Coronary artery (tissue), 2 donors: ENCODE data around the gene LIAS.

Experiments
- DNase-seq: peaks from one replicate; pipeline ENCODE4 v3.0.0-alpha.2; 2017; ENCODE audit warnings: low spot score
- H3K27ac ChIP-seq, 2 donors: fragments of 200-600 bp; sonication (generic); one replicate each; pipeline ENCODE4 v1.5.1; 2016 to 2019
- H3K4me3 ChIP-seq: fragments of 200-600 bp; sonication (generic); 2 replicates; pipeline ENCODE4 v1.5.1; 2016; ENCODE audit warnings: mild to moderate bottlenecking, moderate library complexity
- CTCF ChIP-seq: fragments of 200-600 bp; sonication (generic); IDR thresholded peaks from one replicate; pipeline ENCODE4 v1.5.1; 2019; ENCODE audit warnings: antibody characterized with exemption

The LIAS gene

GRCh38 chr4:39484582-39485272, 25.9 kb downstream of the LIAS start:
- DNase-seq, result no peak
- Histone ChIP-seq H3K27ac (no peak overlapping the region), H3K4me3 (no peak overlapping the region)
- no peak for TF ChIP-seq CTCF

DNA sequence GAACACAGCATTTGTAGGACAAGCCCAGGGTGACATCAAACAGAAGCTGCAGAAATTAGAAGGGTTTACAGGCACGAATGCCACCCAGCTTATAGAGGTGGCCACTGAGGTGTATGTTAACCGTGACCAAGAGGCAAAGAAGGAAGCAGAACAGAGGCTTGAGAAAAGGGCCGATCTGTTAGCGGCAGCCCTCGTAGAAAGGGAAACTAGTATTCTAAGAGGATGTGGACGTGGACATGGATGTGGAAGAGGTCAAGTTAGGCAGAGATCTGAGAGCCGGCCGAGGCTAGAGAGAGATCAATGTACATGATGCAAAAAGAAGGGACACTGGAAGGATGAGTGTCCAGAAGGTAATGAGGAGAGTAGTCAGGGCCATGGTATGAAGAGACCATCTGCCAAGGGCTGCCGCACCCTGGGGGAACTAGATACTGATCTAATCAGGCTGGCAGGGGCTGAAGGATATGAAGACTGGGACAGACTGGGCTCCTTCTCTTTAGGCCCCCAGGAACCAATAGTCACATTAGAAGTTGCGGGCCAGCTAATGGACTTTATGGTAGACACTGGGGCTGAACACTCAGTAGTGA, 27.5 kb downstream of the LIAS start:
- TF ChIP-seq CTCF, result no peak
- no peak for DNase-seq
- H3K4me3 ChIP-seq, result no peak overlapping the region
- no peak overlapping the region for H3K27ac ChIP-seq

- Histone ChIP-seq H3K27ac (no peak overlapping the region), H3K4me3 (no peak overlapping the region)
- TF ChIP-seq CTCF, result no peak
- no peak for DNase-seq
Measured at GRCh38 chr4:39490322-39490721, 31.5 kb downstream of the LIAS start.

GRCh38 chr4:39494354-39494753, 35.5 kb downstream of the LIAS start:
- no peak for DNase-seq
- TF ChIP-seq CTCF, result no peak
- Histone ChIP-seq H3K27ac (no peak overlapping the region), H3K4me3 (no peak overlapping the region)

DNA sequence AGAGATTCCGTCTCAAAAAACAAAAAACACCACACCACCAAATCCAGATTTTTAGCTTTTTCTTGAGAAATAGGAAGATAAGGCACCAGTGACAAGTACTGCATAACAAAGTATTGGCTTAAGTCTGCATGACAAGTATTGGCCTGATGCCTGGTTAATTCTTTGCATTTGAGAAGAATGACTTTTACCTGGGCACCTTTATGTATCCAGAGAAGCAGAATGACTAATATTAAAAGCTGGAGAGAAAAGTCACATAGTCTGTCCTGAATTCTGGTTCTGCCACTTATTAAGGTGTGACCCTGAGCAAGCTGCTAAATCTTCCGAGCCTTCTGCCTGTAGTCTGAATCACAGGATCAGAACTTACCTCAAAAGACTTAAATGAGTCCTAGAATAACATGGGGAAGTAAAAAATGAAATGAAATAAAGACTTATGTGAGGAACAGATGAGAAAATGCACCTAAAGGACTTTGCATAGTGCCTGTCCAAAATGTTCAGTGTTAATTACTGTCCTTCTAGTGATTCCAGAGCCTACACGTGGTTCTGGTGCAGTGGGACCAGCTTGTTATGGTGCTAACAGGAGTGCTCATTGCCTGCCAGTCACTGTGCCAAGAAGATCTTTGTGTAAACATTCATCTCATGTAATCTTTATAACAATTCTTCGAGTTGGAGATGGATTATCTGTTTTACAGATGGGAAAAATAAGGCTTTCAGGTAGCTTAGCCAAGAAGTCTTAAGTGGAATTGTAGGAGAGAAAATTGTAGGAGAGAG, 36.8 kb downstream of the LIAS start:
- no peak for DNase-seq
- Histone ChIP-seq H3K27ac (peak overlapping the region in 1 of 2 donors; percentile 23), H3K4me3 (no peak overlapping the region)
- TF ChIP-seq CTCF, result no peak

DNA sequence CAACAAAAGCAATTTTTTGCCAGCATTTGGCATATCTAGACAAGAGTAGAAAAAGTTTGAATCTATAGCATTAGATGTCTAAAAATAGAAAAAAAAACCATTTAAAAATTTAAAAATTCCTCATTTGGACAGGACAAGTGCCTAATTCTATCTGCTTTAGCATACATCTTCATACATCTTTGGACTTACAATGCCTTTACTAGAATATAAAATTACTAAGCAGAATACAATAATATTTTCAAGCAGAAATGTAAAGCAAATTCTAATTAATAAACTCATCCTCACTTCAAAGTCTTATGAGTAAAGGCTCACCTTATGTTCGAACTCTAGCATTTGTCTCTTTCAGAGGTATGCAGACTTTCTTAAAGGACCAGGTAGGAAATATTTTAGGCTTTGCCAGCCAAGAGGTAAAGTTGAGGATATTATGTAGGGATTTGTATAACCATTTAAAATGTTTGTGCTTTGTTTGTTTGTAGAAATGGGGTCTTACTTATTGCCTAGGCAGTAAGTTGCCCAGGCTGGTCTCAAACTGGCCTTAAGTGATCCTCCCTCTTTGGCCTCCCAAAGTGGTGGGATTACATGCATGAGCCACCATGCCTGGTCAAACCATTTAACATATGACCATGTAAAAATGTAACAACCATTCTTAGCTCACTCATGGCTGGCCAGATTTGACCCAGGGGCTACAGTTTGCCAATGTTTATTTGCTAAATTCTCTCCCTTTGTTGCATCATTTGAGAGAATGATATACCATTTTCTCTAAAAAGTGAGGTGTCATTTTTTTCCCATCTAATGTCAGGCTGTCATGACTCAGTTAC, 39.3 kb downstream of the LIAS start:
- no peak for DNase-seq
- TF ChIP-seq CTCF, result no peak
- Histone ChIP-seq H3K27ac (peak overlapping the region in 1 of 2 donors; percentile 3), H3K4me3 (no peak overlapping the region)
